Astrocyte (in vitro differentiated cells and primary cell): ENCODE measurements around the gene RAPGEF5.

Source experiments
- EZH2 ChIP-seq: IDR thresholded peaks from 2 replicates; pipeline ENCODE4 v1.6.1; 2012; ENCODE audit warnings: mild to moderate bottlenecking, low read length, inconsistent platforms; ENCODE audit not compliant: insufficient read depth
- TF ChIP-seq, protein P1 (sequence below): IDR thresholded peaks from 2 replicates; pipeline ENCODE4 v1.5.1; 2011; ENCODE audit warnings: low read depth, mild to moderate bottlenecking, inconsistent platforms, low read length, moderate library complexity; ENCODE audit not compliant: insufficient read depth

DNA sequence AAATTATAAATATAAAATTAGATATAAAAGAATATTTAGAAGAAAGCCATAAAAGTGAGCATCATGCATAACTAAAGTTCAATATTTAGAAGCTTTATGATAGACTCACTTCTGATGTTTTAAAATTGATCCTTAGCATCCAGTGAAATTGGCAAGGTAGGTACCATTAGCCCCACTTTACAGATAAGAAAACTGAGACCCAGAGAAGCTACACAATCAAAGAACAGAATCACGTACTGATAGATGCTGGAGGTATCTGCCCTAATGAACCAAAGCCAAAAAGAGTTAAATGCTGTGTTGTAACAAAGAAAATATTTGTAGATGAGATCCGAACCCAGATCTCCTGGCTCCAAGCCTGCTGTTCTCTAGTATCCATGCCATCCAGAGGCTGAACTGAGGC lies 42.6 kb upstream of the RAPGEF5 start:
- TF ChIP-seq, protein P1, sequence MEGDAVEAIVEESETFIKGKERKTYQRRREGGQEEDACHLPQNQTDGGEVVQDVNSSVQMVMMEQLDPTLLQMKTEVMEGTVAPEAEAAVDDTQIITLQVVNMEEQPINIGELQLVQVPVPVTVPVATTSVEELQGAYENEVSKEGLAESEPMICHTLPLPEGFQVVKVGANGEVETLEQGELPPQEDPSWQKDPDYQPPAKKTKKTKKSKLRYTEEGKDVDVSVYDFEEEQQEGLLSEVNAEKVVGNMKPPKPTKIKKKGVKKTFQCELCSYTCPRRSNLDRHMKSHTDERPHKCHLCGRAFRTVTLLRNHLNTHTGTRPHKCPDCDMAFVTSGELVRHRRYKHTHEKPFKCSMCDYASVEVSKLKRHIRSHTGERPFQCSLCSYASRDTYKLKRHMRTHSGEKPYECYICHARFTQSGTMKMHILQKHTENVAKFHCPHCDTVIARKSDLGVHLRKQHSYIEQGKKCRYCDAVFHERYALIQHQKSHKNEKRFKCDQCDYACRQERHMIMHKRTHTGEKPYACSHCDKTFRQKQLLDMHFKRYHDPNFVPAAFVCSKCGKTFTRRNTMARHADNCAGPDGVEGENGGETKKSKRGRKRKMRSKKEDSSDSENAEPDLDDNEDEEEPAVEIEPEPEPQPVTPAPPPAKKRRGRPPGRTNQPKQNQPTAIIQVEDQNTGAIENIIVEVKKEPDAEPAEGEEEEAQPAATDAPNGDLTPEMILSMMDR: no peak
- no peak for TF ChIP-seq EZH2
